Erythroblast (primary cell): ENCODE data around the gene TRPM6.

Source experiments
- GATA1 ChIP-seq: IDR thresholded peaks from 2 replicates; pipeline ENCODE4 v1.6.1; 2011; ENCODE audit warnings: low read depth, mild to moderate bottlenecking, control low read depth, low read length, moderate library complexity
- POLR2A ChIP-seq: IDR thresholded peaks from 2 replicates; pipeline ENCODE4 v1.6.1; 2011; ENCODE audit warnings: mild to moderate bottlenecking, low read length

DNA sequence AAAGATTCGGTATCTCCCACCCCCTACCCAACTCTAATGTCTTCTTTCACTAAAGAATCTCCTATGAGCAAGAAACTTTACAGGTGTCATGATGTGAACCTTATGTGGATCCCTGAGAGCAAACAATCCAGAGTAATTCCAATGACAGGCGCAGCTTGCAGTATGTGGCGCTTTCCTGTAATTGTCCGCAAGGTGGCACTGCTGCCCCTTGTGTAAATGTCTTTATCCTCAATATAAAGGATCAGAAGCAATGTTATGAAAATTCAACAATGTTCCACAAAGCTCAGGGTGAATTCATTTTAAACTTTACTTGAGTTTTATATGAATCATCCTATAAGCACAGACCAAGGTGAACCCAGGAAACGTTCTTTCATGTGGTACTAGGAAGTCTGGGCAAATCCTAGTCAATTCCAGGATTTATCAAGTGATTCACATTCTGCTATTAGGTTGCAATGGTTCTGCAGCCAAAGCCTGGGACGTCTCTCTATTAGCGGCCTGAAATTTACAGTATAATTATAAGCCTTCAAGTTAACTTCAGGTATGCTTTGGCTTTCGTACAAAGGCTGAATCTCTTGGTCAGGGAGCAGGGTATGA lies 113.7 kb downstream of the TRPM6 start:
- TF ChIP-seq POLR2A (no peak), GATA1 (no peak)
